H1 (cell line): ENCODE data around the gene ZC3H18. TPM values are rescaled to one million over a fixed set of nuclear protein-coding genes. Genes with fewer than 3 reads are reported as not detected.

Experiments
- CTCF ChIP-seq, 3 experiments: IDR thresholded peaks; 1 replicate in 2 of 3; 2 replicates in 1 of 3; pipeline versions ENCODE4 v1.5.1 to v1.6.1; 2011; ENCODE audit warnings: low read length in 3 of 3, mild to moderate bottlenecking in 3 of 3, inconsistent platforms in 2 of 3, low read depth in 1 of 3, moderate library complexity in 1 of 3; ENCODE audit not compliant: insufficient read depth in 1 of 3; ENCODE audit errors: control extremely low read depth in 1 of 3
- KDM4A ChIP-seq: IDR thresholded peaks from one replicate; pipeline ENCODE4 v1.7.1; 2012; ENCODE audit warnings: low read depth, mild to moderate bottlenecking, moderate library complexity, low read length, inconsistent platforms; ENCODE audit not compliant: severe bottlenecking
- NANOG ChIP-seq: IDR thresholded peaks from 2 replicates; pipeline ENCODE4 v1.6.1; 2011; ENCODE audit warnings: low read length, low read depth, mild to moderate bottlenecking, inconsistent platforms; ENCODE audit not compliant: insufficient read depth, poor library complexity, severe bottlenecking
- NRF1 ChIP-seq: IDR thresholded peaks from 2 replicates; pipeline ENCODE4 v1.6.1; 2011; ENCODE audit warnings: mild to moderate bottlenecking, low read depth, low read length, improper control_type of control experiment
- POU5F1 ChIP-seq: IDR thresholded peaks from 2 replicates; pipeline ENCODE4 v1.6.1; 2011; ENCODE audit warnings: low read depth, mild to moderate bottlenecking, low read length, moderate library complexity
- RFX5 ChIP-seq: IDR thresholded peaks from 2 replicates; pipeline ENCODE4 v1.6.1; 2011; ENCODE audit warnings: low read depth, low read length, improper control_type of control experiment, borderline replicate concordance
- SIRT6 ChIP-seq: IDR thresholded peaks from one replicate; pipeline ENCODE4 v1.7.1; 2012; ENCODE audit warnings: low read length, inconsistent platforms
- TAF1 ChIP-seq: IDR thresholded peaks from 2 replicates; pipeline ENCODE4 v1.6.1; 2011; ENCODE audit warnings: mild to moderate bottlenecking, low read depth, low read length
- polyA plus RNA-seq, 7 experiments: library from polyadenylated mRNA; depleted of rRNA in 3 of 7; stranded (reverse) in 5 of 7; unstranded in 2 of 7; fragments of >200 nt in 5 of 7; fragments of 200-250 nt in 2 of 7; gene quantifications; 1 replicate in 5 of 7; 2 replicates in 1 of 7; 4 replicates in 1 of 7; pipeline versions ENCODE4 v1.2.1 to v1.2.3, GENCODE V29; 2011 to 2013; ENCODE audit warnings: missing spikeins in 2 of 7, mixed read lengths in 2 of 7
- total RNA-seq: library from RNA; stranded (reverse); fragmentation: NEBNext Ultra II Directional; extraction: Animal tissue kit (Norgen Biotek cat#: 25700); gene quantifications from 2 replicates; pipeline ENCODE4 v1.2.1, GENCODE V29; 2021

Gene ZC3H18
- total and polyA plus RNA-seq, 2 of the 8 experiments (the other 6 are each of a cell fraction or from before 2014, with no cell fraction given), result 12.1 to 73.2 TPM

- TF ChIP-seq CTCF (IDR thresholded peaks at IDR 0.05; ENCODE audit: control extremely low read depth in 1 of 3, insufficient read depth in 1 of 3, low read depth in 1 of 3, low read length in 3 of 3) (no peak), KDM4A (no peak), TAF1 (no peak), RFX5 (no peak), POU5F1 (no peak), NANOG (no peak), NRF1 (no peak), SIRT6 (no peak)
- TF ChIP-seq, all 59 proteins: peak for 0
Measured at GRCh38 chr16:88585269-88585668, 15.1 kb downstream of the ZC3H18 start (continued).
